HL-60 (cell line): ENCODE results near the gene ARHGAP18.

ENCODE experiments used
- POLR2AphosphoS5 ChIP-seq: IDR thresholded peaks from 2 replicates; pipeline ENCODE4 v1.6.1; 2012; ENCODE audit warnings: low read depth
- SPI1 ChIP-seq: IDR thresholded peaks from 2 replicates; pipeline ENCODE4 v1.6.1; 2012; ENCODE audit warnings: low read depth, mild to moderate bottlenecking, borderline replicate concordance
- TF ChIP-seq, protein P1 (sequence below): IDR thresholded peaks from one replicate; pipeline ENCODE4 v1.5.1; 2011; ENCODE audit warnings: low read length, control low read depth, inconsistent platforms; ENCODE audit not compliant: insufficient read depth

DNA sequence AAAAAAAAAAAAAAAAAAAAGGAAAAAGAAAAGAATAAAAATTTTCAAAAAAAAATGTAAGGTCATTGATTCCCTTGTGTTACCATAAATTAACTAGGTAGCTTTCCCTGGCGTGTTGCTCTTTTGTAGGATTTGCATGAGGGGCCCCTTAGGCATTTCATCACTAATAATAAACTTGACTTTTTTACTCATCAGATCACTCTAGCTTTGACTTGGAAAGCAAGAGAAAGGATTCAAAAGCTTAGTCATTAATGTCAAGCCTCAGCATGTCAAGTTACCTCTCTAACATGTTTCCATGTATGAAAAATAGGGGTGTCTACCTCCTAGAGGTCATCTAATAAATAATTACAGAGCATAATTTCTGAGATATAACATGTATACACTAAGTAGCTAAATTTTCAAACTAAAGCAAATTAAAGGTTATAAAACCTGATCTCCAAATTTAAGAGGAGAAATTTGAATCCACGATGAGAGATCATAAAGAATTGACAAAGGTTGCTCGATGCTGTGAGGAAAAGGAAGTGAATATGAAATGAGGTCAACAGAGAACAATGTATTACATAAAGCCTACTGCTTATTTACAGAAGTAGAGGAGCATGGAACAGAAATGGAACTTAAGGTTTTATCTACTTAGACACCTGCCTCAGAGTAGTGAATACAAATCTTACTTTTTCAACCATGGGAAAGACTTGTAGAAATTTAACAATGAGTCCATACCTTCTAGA lies 86.8 kb downstream of the ARHGAP18 start:
- TF ChIP-seq, protein P1, sequence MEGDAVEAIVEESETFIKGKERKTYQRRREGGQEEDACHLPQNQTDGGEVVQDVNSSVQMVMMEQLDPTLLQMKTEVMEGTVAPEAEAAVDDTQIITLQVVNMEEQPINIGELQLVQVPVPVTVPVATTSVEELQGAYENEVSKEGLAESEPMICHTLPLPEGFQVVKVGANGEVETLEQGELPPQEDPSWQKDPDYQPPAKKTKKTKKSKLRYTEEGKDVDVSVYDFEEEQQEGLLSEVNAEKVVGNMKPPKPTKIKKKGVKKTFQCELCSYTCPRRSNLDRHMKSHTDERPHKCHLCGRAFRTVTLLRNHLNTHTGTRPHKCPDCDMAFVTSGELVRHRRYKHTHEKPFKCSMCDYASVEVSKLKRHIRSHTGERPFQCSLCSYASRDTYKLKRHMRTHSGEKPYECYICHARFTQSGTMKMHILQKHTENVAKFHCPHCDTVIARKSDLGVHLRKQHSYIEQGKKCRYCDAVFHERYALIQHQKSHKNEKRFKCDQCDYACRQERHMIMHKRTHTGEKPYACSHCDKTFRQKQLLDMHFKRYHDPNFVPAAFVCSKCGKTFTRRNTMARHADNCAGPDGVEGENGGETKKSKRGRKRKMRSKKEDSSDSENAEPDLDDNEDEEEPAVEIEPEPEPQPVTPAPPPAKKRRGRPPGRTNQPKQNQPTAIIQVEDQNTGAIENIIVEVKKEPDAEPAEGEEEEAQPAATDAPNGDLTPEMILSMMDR, result no peak
- TF ChIP-seq POLR2AphosphoS5, result no peak
- TF ChIP-seq SPI1, result peak; percentile 60; the same call in 1 of the 2 replicates
